Stimulated activated CD4-positive, alpha-beta T cell treated with anti-CD3 and anti-CD28 coated beads, Interleukin-2, amount 100 ng/mL, for 24 hours (primary cell): ENCODE measurements around the gene TEKT5.
"Not testable (repeated sequence)": the region's sequence is repeated elsewhere in the genome, so short reads cannot be mapped to it uniquely, and the experiment has no call there.

Experiments
- DNase-seq, 2 donors: peaks; one replicate each; pipeline ENCODE4 v3.0.0-alpha.2; 2020

Gene TEKT5

GRCh38 chr16:10657925-10658324, 36.8 kb downstream of the TEKT5 start:
- no peak for DNase-seq

DNA sequence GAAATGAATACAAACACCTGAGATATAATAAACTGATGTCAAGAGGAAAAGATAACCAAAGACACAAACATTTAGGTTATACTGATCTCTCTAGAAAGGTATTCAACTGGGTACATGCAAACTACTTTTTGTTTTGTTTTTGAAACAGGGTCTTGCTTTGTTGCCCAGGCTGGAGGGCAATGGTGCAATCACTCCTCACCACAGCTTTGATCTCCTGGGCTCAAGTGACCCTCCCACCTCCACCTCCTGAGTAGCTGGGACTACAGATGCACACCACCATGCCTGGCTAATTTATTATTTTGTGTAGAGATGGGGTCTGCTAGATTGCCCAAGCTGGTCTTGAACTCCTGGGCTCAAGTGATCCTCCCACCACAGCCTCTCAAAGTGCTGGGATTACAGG, 38.1 kb downstream of the TEKT5 start:
- no peak for DNase-seq

DNA sequence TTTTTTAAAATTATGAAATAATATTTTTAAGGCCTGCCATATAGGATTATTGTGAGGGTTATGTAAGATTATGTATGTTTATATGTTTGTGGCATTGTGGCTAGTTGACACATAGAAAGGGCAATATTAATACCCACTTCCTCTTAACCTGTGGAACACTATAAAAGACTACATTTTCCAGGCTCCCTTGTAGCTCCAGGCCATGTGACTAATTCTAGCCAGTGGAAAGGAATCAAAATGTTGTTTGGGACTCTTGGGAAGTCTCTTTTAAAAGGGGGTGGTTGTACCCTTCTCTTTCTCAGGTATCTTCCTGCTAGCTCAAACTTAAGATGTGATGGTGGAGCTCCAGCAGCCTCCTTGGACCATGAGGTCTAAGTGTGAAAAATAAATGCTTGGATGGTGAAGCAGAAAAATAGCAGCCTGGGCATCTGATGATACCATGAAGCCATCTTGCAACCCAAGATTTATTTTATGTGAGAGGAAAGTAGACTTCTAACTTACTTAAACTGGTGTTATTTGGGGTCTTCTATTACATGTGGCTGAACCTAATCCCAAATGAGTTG, 39.2 kb downstream of the TEKT5 start:
- no peak for DNase-seq

GRCh38 chr16:10654592-10655414, 39.9 kb downstream of the TEKT5 start:
- DNase-seq, result no peak

- DNase-seq, result no peak
Observed at GRCh38 chr16:10652730-10653590, 41.8 kb downstream of the TEKT5 start.

- not testable (repeated sequence) for DNase-seq
Observed at GRCh38 chr16:10649098-10649497, 45.6 kb downstream of the TEKT5 start.

- DNase-seq, result no peak
Observed at GRCh38 chr16:10647721-10648296, 46.9 kb downstream of the TEKT5 start.

DNA sequence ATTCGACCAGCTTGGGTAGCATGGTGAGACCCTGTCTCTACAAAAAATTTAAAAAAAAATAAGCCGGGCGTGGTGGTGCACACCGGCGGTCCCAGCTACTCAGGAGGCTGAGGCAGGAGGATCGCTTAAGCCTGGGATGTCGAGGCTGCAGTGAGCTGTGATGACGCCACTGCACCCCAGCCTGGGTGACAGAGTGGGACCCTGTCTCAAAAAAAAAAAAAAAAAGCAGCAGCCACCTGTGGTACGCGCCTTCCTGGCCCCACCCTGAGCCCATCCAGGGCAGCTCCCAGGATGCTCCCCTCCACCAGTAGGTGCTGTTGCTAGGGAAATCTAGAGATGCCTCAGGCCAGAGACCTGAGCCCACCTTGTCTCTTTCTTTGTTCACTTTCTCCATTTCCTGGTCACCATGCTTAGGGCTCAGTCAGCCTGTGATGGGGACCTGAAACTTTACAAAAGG, 47.4 kb downstream of the TEKT5 start:
- no peak for DNase-seq

DNA sequence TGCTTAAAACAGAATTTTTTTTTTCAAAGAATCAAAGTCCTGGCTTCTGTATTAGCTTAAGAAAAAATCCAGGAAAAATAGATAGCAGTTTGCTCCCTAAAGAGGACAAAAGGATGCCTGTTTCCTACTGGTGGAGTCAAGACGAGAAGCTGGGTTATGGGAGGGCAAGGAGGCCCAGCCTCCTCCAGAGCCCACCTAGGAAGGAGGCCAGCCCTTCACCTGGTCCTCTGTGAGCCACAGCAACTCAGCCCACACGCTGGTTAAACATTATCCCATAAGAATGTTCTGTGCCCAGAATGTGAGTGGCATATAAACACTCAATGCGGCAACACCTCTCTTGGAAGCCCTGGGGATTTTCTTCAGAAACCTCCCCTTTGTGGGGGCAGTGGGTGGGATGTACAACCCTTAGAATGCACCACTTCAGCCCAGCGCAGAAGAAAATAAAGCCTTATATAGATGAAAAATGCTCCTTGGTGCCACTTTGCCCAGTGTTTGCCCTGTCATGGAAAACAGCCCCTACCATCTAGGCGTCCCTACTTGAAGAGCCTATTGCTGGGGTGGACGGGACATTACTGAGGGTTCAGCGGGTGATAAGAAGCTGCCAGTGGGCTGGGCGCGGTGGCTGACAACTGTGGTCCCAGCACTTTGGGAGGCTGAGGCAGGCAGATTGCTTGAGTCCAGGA, 48.0 kb downstream of the TEKT5 start:
- DNase-seq, result no peak

DNA sequence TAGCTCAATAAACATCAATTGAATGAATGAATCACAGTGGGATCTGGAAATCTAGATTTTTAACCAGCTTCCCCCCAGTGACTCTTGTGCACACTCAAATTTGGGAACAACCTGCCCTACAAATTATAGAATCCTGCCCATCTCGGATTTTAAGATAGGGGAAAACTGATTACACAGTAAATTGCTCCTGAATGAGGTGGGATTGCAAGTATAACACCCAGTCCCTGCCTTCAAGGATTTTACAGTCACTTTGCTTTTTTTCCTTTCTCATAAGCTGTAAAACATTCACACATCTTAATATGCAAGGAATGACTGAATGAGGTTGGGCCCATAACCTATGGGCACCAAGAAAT, 48.5 kb downstream of the TEKT5 start:
- DNase-seq, result no peak

- no peak for DNase-seq
Observed at GRCh38 chr16:10644092-10644491, 50.6 kb downstream of the TEKT5 start.

DNA sequence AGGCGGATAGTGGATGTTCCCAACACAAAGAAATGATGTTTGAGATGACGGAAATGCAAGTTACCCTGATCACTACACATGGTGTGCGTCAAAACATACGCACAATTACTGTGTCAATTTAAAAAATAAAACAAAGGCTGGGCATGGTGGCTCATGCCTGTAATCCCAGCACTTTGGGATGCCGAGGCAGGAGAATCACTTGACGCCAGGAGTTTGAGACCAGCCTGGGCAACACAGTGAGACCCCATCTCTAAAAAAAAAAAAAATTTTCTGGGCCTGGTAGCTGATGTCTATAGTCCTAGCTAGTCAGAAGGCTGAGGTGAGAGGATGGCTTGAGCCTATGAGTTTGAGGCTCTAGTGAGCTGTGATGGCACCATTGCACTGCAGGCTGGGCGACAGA, 51.8 kb downstream of the TEKT5 start:
- DNase-seq, result no peak

DNA sequence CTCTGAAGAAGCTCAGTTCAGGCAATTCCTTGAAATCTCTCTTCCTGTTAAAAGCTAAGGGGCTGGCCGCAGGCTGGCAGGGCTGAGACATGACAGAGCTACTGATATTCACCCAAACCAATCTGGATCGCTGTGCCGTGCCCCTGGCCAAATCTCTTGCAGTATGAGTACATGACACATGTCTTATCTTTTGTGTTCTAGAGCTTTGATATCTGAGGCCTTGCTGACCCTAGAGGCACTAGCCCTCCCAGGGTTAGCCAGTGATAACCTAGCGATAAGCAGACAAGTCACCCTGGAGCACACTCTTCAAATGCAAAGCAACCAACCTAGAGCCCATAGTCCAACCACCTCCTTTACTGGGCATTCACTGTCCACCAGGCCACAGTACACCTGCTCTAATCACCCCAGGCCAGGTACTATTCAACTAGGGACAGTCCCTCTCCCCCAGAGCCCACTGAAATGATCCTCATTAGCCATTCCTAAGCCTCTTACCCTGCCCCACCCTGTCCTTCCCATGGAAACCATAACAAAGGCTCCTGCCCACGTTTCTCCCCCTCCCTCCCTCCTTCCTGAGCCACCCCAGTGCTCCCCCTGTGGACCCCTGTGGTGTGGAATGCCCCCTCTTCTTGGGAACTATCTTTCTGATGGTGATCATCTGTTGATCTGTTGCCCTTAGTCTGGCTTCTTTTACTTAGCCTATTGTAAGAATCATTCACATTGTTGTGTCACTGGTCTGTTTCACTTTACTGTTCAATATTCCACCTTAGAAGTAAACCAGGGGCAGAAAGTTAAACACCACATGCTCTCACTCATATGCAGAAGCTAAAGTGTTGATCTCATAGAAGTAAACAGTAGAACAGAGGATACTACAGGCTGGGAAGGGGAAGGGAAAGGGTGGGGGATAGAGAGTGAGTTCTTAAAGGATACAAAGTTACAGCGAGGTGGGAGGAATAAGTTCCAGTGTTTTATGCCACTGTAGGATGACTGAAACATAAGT, 52.5 kb downstream of the TEKT5 start:
- DNase-seq, result no peak

- no peak for DNase-seq
Observed at GRCh38 chr16:10641555-10641952, 53.2 kb downstream of the TEKT5 start.

- no peak for DNase-seq
Observed at GRCh38 chr16:10640934-10641333, 53.8 kb downstream of the TEKT5 start.

- DNase-seq, result no peak
Observed at GRCh38 chr16:10638101-10638500, 56.6 kb downstream of the TEKT5 start.

DNA sequence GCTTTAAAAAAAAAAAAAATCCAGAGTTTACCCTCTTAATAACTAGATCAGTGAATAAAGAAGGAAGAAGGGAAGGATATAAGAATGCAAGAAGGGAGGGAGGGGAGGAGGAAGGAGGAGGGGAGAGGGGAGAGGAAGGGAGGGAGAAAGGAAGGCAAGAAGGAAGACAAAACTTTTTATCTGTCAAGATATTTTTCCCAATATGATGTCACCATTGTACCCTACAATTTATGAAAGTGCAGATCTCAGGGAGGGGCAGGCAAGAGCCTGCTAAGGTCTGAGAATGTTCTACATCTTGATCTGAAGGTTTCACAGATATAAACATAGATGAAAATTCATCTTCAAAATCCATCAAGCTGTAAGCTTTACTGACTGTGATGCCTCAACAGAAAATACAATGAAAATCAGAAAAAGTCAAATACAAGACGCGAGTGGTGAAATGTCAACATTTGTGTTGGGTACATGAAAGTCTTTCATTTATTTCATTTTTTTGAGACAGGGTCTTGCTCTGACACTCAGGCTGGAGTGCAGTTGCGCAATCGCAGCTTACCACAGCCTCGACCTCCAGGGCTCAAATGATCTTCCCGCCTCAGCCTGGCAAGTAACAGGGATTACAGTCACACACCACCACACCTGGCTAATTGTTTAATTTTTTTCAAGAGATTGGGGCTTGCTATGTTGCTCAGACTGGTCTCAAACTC, 57.2 kb downstream of the TEKT5 start:
- DNase-seq, result no peak

GRCh38 chr16:10635365-10636021, 59.2 kb downstream of the TEKT5 start:
- no peak for DNase-seq

DNA sequence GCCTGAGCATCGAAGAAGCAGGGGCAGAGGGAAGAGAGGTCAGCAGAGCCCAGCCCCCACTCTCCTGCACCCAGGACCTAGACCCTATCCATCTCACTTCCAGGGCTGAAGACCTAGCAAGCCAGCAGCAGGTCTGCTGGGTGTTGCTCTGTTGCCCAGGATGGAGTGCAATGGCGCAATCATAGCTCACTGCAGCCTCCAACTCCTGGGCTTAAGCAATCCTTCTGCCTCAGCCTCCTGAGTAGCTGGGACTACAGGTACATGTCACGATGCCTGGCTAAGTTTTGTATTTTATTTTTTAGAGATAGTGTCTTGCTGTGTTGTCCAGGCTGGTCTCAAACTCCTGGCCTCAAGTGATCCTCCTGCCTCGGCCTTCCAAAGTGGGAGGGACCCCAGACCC, 61.3 kb downstream of the TEKT5 start:
- not testable (repeated sequence) for DNase-seq

DNA sequence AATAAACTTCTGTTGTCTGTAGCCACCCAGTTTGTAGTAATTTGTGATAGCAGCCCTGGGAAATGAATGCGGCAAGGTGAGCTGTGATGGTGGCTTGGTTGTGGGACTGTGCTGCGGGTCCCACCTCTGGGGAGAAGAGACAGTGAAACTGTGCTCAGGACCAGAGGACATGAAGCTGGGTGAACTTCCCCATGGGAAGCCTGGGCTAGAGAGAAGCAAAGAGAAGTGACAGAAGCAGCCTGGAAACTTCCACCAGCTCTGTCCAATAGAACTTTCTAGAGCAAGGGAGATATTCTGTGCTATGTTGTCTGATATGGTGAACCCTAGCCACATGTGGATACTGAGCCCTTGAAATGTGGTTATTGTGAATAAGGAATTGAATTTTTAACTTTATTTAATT, 62.8 kb downstream of the TEKT5 start:
- DNase-seq, result no peak
